KMS-11 (cell line): Measurements from ENCODE around the gene NOS3.

Experiments used
- H2AFZ ChIP-seq: fragments of 200-600 bp; sonication (generic); 2 replicates; pipeline ENCODE4 v1.6.1; 2016; ENCODE audit warnings: antibody characterized with exemption, mixed run types, low read depth
- H3K27ac ChIP-seq: fragments of 200-600 bp; sonication (generic); 2 replicates; pipeline ENCODE4 v1.6.1; 2016; ENCODE audit warnings: mild to moderate bottlenecking, mixed run types
- H3K27me3 ChIP-seq: fragments of 200-600 bp; sonication (generic); 2 replicates; pipeline ENCODE4 v1.6.1; 2017; ENCODE audit warnings: mild to moderate bottlenecking, low read depth, mixed run types, moderate library complexity; ENCODE audit not compliant: insufficient read depth
- H3K36me3 ChIP-seq: fragments of 200-600 bp; sonication (generic); 2 replicates; pipeline ENCODE4 v1.6.1; 2017; ENCODE audit warnings: mild to moderate bottlenecking, mixed run types; ENCODE audit not compliant: insufficient read depth
- H3K4me1 ChIP-seq: fragments of 200-600 bp; sonication (generic); 2 replicates; pipeline ENCODE4 v1.6.1; 2016; ENCODE audit warnings: mild to moderate bottlenecking, low read depth, mixed run types; ENCODE audit not compliant: poor library complexity, severe bottlenecking
- H3K4me2 ChIP-seq: fragments of 200-600 bp; sonication (generic); 2 replicates; pipeline ENCODE4 v1.7.0; 2016; ENCODE audit warnings: mild to moderate bottlenecking, mixed run types
- H3K4me3 ChIP-seq: fragments of 200-600 bp; sonication (generic); IDR thresholded peaks from 2 replicates; pipeline ENCODE4 v1.6.1; 2017; ENCODE audit warnings: low read depth, low read length, mixed read lengths; ENCODE audit not compliant: insufficient read depth
- H3K79me2 ChIP-seq: fragments of 200-600 bp; sonication (generic); 2 replicates; pipeline ENCODE4 v1.6.1; 2016; ENCODE audit warnings: low read depth, mixed run types; ENCODE audit not compliant: insufficient read depth
- H3K9ac ChIP-seq: fragments of 200-600 bp; sonication (generic); 2 replicates; pipeline ENCODE4 v1.6.1; 2016; ENCODE audit warnings: mild to moderate bottlenecking, mixed run types
- H4K20me1 ChIP-seq: fragments of 200-600 bp; sonication (generic); 2 replicates; pipeline ENCODE4 v1.6.1; 2016; ENCODE audit warnings: mild to moderate bottlenecking, mixed run types; ENCODE audit not compliant: insufficient read depth
- CTCF ChIP-seq: fragments of 200-600 bp; sonication (generic); conservative IDR thresholded peaks from 2 replicates; pipeline ENCODE4 v1.6.1; 2017; ENCODE audit warnings: low read depth, mild to moderate bottlenecking, antibody characterized with exemption, low read length, moderate library complexity, mixed read lengths

The NOS3 gene

GRCh38 chr7:150971242-150972022 lies 19.4 kb upstream of the NOS3 start:
- TF ChIP-seq CTCF = no peak
- Histone ChIP-seq H3K4me3 (no peak overlapping the region), H4K20me1 (no peaks in the 10 kb centered on the region), H3K27me3 (no peaks in the 10 kb centered on the region), H3K27ac (no peak overlapping the region), H2AFZ (no peak overlapping the region), H3K79me2 (no peaks in the 10 kb centered on the region), H3K36me3 (no peaks in the 10 kb centered on the region), H3K9ac (no peak overlapping the region), H3K4me2 (no peak overlapping the region), H3K4me1 (peaks cover 17% of the 10 kb centered on the region)

- Histone ChIP-seq H3K4me1 (peaks cover 23% of the 10 kb centered on the region), H3K79me2 (no peaks in the 10 kb centered on the region), H3K36me3 (no peaks in the 10 kb centered on the region), H2AFZ (no peak overlapping the region), H3K4me2 (no peak overlapping the region), H3K9ac (no peak overlapping the region), H3K27ac (no peak overlapping the region), H3K4me3 (no peak overlapping the region), H4K20me1 (no peaks in the 10 kb centered on the region), H3K27me3 (no peaks in the 10 kb centered on the region)
- no peak for TF ChIP-seq CTCF
These were observed 18.8 kb upstream of the NOS3 start for GRCh38 chr7:150972023-150972468.

GRCh38 chr7:150972741-150973140 lies 18.1 kb upstream of the NOS3 start:
- no peaks in the 10 kb centered on the region for H3K36me3 ChIP-seq
- H3K79me2 ChIP-seq = no peaks in the 10 kb centered on the region
- H3K9ac ChIP-seq = no peak overlapping the region
- no peak overlapping the region for H3K4me3 ChIP-seq
- no peak overlapping the region for H2AFZ ChIP-seq
- no peaks in the 10 kb centered on the region for H3K27me3 ChIP-seq
- no peak overlapping the region for H3K27ac ChIP-seq
- no peaks in the 10 kb centered on the region for H4K20me1 ChIP-seq
- no peak overlapping the region for H3K4me2 ChIP-seq
- peaks cover 27% of the 10 kb centered on the region for H3K4me1 ChIP-seq
- TF ChIP-seq CTCF = no peak

GRCh38 chr7:150973571-150974451 lies 17.0 kb upstream of the NOS3 start:
- peak overlapping the region; percentile 75; the same call in 1 of the 2 replicates for H2AFZ ChIP-seq
- no peak overlapping the region for H3K4me3 ChIP-seq
- no peak for TF ChIP-seq CTCF
- no peak overlapping the region for H3K27ac ChIP-seq
- no peaks in the 10 kb centered on the region for H3K27me3 ChIP-seq
- no peaks in the 10 kb centered on the region for H4K20me1 ChIP-seq
- H3K4me1 ChIP-seq = peaks cover 27% of the 10 kb centered on the region
- H3K36me3 ChIP-seq = no peaks in the 10 kb centered on the region
- no peaks in the 10 kb centered on the region for H3K79me2 ChIP-seq
- H3K4me2 ChIP-seq = peak overlapping the region; percentile 14; the same call in 1 of the 2 replicates
- no peak overlapping the region; the same call in 1 of the 2 replicates for H3K9ac ChIP-seq
